ENCODE measurements around the gene BAZ2A. TPM values are rescaled to one million over a fixed set of nuclear protein-coding genes. Genes with fewer than 3 reads are reported as not detected.
A peak's percentile ranks its signal among the peaks of the same experiment; 100 is the strongest.
"Not testable (repeated sequence)": the region's sequence is repeated elsewhere in the genome, so short reads cannot be mapped to it uniquely, and the experiment has no call there.

BAZ2A gene
- total RNA-seq, 1 experiment from 2014 or later: 115 TPM

DNA sequence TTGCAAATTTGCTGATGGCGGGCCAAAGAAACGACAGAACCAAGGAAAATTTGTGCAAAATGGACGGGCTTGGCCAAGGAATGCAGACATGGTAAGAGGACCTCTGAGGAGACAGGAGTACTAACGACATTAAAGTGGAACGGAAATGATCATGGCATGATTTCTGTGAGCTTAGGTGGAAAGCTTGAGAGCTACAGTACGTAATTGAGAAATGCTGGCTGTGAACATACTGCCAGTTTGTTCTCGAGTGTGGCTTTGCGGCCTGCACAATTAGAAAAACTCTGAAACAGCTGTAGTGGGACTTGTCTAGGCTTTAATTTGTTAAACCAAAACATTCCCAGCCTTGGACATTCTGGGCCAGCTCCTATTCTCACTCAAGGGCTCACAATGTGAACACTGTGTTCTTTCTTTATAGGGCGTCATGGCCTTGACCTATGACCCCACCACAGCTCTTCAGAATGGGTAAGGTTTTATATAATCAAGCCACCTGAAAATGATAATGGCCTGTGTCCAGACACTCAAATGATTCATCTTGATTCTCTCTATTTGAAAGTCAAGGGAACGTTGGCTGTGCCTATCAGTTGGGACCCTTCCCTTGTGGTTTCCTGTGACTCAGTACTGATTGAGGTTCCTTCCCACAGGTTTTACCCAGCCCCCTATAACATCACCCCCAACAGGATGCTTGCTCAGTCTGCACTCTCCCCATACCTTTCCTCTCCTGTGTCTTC, 48.5 kb downstream of the BAZ2A start:
- intact Hi-C loops (cut with micrococcal nuclease; ENCODE audit: unreplicated experiment): no loop called here
- DNase-seq: no peak
- TF ChIP-seq CTCF (conservative IDR thresholded peaks at IDR 0.05) (no peak), EZH2 (IDR thresholded peaks at IDR 0.05; ENCODE audit: low read depth) (no peak)
- peak overlapping the region; percentile 67 for H3K27ac ChIP-seq
- no peaks in the 10 kb centered on the region for H3K9me3 ChIP-seq (ENCODE audit: insufficient read depth, low read depth)
- H2AFZ ChIP-seq: no peak overlapping the region
- H3K36me3 ChIP-seq (ENCODE audit: low read depth): peaks cover 23% of the 10 kb centered on the region
- peak overlapping the region; percentile 22; the same call in 1 of the 2 replicates for H3K4me2 ChIP-seq
- no TSS peak for BruUV-seq (replicated peaks)
- peaks cover 28% of the 10 kb centered on the region for H3K4me1 ChIP-seq (replicated peaks; ENCODE audit: insufficient read depth)
- H3K79me2 ChIP-seq (ENCODE audit: low read depth): no peaks in the 10 kb centered on the region
- no peaks in the 10 kb centered on the region for H4K20me1 ChIP-seq (ENCODE audit: insufficient read depth)
- CTCF ChIA-PET: interaction anchor here (0.6 kb wide), 1 partner anchor 20 kb away, joined by 8 read pairs; no protein-coding TSS in a partner anchor
- peaks cover 39% of the 10 kb centered on the region for H3F3A ChIP-seq (ENCODE audit: insufficient read depth, low read depth)
- no peak overlapping the region for H3K4me3 ChIP-seq
- H3K9me2 ChIP-seq (ENCODE audit: insufficient read depth): no peaks in the 10 kb centered on the region
- POLR2A ChIA-PET (ENCODE audit: unreplicated experiment): no interaction called here
- H3K27me3 ChIP-seq (ENCODE audit: insufficient read depth, low read depth): no peaks in the 10 kb centered on the region

DNA sequence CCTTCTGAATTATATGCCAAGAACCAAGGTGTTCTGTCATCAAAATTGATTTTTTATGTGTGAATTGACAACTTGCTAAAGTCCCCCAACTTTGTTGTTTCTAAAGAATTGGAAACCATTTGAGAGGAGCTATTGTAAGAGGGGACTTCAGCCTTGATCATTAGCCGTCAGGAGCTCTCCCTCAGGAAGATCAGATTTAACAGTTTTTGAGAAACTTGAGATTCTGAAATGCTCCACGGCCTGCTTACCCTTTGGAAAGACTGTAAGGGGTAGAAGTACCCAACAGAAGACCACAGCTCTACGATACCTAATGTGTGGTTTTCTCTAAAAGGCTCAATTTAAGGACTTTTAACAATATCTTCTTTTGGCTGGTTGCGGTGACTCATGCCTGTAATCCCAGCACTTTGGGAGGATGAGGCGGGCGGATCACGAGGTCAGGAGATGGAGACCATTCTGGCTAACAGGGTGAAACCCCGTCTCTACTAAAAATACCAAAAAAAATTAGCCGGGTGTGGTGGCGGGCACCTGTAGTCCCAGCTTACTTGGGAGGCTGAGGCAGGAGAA, 51.1 kb downstream of the BAZ2A start:
- Histone ChIP-seq H3K36me3 (ENCODE audit: low read depth) (peaks cover 17% of the 10 kb centered on the region; the same call in 1 of the 2 replicates), H3K27me3 (ENCODE audit: insufficient read depth, low read depth) (no peaks in the 10 kb centered on the region), H4K20me1 (ENCODE audit: insufficient read depth) (no peaks in the 10 kb centered on the region), H3K4me3 (no peak overlapping the region), H3K9me2 (ENCODE audit: insufficient read depth) (no peaks in the 10 kb centered on the region), H2AFZ (no peak overlapping the region), H3K27ac (no peak overlapping the region), H3F3A (ENCODE audit: insufficient read depth, low read depth) (peaks cover 44% of the 10 kb centered on the region), H3K4me1 (replicated peaks; ENCODE audit: insufficient read depth) (peaks cover 28% of the 10 kb centered on the region), H3K9me3 (ENCODE audit: insufficient read depth, low read depth) (no peaks in the 10 kb centered on the region), H3K4me2 (no peak overlapping the region), H3K79me2 (ENCODE audit: low read depth) (no peaks in the 10 kb centered on the region)
- CTCF ChIA-PET: no interaction called here
- no TSS peak for BruUV-seq (replicated peaks)
- no peak for DNase-seq
- intact Hi-C loops (cut with micrococcal nuclease; ENCODE audit: unreplicated experiment): no loop called here
- TF ChIP-seq CTCF (conservative IDR thresholded peaks at IDR 0.05) (no peak), EZH2 (IDR thresholded peaks at IDR 0.05; ENCODE audit: low read depth) (no peak)
- POLR2A ChIA-PET (ENCODE audit: unreplicated experiment): no interaction called here

GRCh38 chr12:56577248-56577647, 52.9 kb downstream of the BAZ2A start:
- H3K9me3 ChIP-seq (ENCODE audit: insufficient read depth, low read depth); BruUV-seq (replicated peaks); H3K27me3 ChIP-seq (ENCODE audit: insufficient read depth, low read depth); POLR2A ChIA-PET (ENCODE audit: unreplicated experiment); H3K9me2 ChIP-seq (ENCODE audit: insufficient read depth); H3K79me2 ChIP-seq (ENCODE audit: low read depth); H4K20me1 ChIP-seq (ENCODE audit: insufficient read depth); H3K4me2 ChIP-seq; H2AFZ ChIP-seq; H3K4me3 ChIP-seq; DNase-seq; H3K27ac ChIP-seq; intact Hi-C loops (cut with micrococcal nuclease; ENCODE audit: unreplicated experiment): not testable (repeated sequence)
- Histone ChIP-seq H3K36me3 (ENCODE audit: low read depth) (0 out of 2 replicates have a peak, but pooled peaks cover 12% of the 10 kb centered on the region), H3K4me1 (replicated peaks; ENCODE audit: insufficient read depth) (peaks cover 19% of the 10 kb centered on the region), H3F3A (ENCODE audit: insufficient read depth, low read depth) (peaks cover 40% of the 10 kb centered on the region)
- CTCF ChIA-PET: interaction anchor here (0.6 kb wide), 1 partner anchor 442 kb away, joined by 5 read pairs; no protein-coding TSS in a partner anchor
